HG03039 (cell line): ENCODE measurements around the gene ARHGAP26.

Experiments used
- ATAC-seq: cut with Tn5 transposase; IDR thresholded peaks from one replicate; pipeline ENCODE4 v1.9.1; 2021; ENCODE audit warnings: mild to moderate bottlenecking, moderate library complexity; ENCODE audit not compliant: unreplicated experiment

The ARHGAP26 gene

DNA sequence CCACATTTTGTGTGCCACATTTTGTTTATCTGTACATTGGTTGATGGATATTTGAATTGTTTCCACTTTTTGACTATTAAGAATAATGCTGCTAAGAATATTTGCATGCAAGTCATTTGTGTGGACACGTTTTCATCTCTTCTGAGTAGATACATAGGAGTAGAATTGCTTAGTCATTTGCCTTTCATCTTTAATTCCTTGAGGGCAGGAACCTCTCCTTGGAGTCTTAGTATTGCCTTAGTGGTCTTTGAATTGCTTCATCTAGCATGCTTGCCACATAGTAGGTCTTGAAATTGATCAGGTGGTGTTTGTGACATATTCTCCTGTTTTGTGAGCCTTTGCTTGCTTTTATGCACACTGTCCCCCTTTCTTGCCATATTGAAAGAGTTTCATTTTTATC, 504.8 kb downstream of the ARHGAP26 start:
- ATAC-seq = no peak

DNA sequence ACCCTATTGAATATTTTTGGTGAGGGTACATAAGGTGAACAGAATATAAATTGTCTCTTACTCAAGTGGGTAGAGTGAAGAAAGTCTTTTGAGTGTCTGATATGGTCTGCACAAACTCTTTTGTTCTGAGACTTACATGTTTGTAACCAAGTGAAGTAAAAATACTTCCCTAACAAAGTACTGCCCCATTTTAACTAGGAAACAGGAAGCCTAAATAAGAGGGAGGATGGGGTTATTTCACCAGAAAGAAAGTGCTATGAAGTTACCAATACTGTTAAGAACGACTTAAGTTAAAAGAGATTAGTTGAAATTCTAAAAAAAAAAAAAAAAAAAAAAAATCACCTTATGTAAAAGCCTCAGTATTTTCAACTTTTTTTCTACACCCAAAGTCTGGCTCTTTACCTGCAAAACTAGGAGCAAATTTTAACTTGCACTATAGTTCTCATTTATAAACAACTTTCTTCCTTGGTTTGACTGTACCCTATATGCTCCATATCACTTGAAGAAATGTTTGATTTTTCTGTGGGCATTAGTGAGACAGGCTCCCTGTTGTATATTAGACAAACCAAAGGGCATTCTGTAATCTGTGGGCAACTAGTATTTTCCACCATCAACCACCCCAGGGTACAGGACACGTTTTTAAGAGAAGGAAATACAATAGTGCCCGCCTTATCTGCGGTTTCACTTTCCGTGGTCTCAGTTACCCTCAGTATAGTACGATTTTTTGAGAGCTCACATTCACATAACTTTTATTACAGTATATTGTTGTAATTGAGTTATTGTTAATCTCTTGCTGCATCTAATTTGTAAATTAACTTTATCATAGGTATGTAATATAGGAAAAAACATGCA, 505.6 kb downstream of the ARHGAP26 start:
- ATAC-seq = no peak

DNA sequence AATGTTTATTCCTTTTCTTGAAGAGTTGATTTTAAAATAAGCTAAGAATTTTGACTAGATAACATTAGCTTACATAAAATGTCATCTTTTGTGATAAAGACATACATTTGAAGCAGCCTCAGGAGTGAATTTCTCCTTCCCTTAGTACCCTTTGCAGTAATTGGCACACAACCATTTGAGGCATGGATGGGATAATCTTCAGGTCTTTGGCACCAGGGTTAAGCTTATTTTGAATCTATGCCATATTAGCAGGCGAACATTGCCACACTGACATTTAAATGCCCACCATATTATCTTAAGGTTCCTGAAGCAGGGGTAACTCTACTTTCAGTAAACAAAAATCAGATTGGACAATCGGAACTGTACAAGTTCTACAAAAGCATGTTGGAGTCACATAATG, 507.4 kb downstream of the ARHGAP26 start:
- no peak for ATAC-seq
